Naive B cell (primary cell): ENCODE data around the gene UNC13A. TPM values are rescaled to one million over a fixed set of nuclear protein-coding genes. Genes with fewer than 3 reads are reported as not detected.
"Not testable (repeated sequence)": the region's sequence is repeated elsewhere in the genome, so short reads cannot be mapped to it uniquely, and the experiment has no call there.

Experiments used
- ATAC-seq, 2 donors: fragments of 150-1000 bp; cut with Tn5 transposase; 2 replicates each; pipeline ENCODE4 v1.10.0; 2021; ENCODE audit warnings: low read depth in 2 of 2, mild to moderate bottlenecking in 2 of 2, moderate library complexity in 2 of 2
- DNase-seq: peaks from one replicate; pipeline ENCODE4 v3.0.0; 2022
- H3K27ac Mint-ChIP-seq, 6 donors: one replicate each; pipeline ENCODE4 v1.8.0; 2020 to 2022; ENCODE audit warnings: mild to moderate bottlenecking in 6 of 6, mixed read lengths in 6 of 6, moderate library complexity in 5 of 6, inconsistent platforms in 2 of 6
- H3K27me3 Mint-ChIP-seq, 3 donors: one replicate each; pipeline ENCODE4 v1.8.0; 2021 to 2022; ENCODE audit warnings: mixed read lengths in 3 of 3, mild to moderate bottlenecking in 1 of 3
- H3K36me3 Mint-ChIP-seq, 2 donors: one replicate each; pipeline ENCODE4 v1.8.0; 2020 to 2022; ENCODE audit warnings: mixed read lengths in 2 of 2, inconsistent platforms in 1 of 2, mild to moderate bottlenecking in 1 of 2
- H3K4me1 Mint-ChIP-seq, 3 donors: one replicate each; pipeline ENCODE4 v1.8.0; 2020 to 2022; ENCODE audit warnings: mixed read lengths in 3 of 3, inconsistent platforms in 1 of 3, mild to moderate bottlenecking in 1 of 3, moderate library complexity in 1 of 3
- H3K4me3 Mint-ChIP-seq, 8 donors: one replicate each; pipeline ENCODE4 v1.8.0; 2020 to 2022; ENCODE audit warnings: mild to moderate bottlenecking in 8 of 8, mixed read lengths in 8 of 8, moderate library complexity in 8 of 8, inconsistent platforms in 2 of 8
- H3K9me3 Mint-ChIP-seq, 7 donors: one replicate each; pipeline ENCODE4 v1.8.0; 2020 to 2022; ENCODE audit warnings: mixed read lengths in 7 of 7, mild to moderate bottlenecking in 5 of 7, inconsistent platforms in 2 of 7, moderate library complexity in 1 of 7
- polyA plus RNA-seq, 6 donors: library from polyadenylated mRNA; unstranded; fragments of 300-500 nt; fragmentation: Illumina TruSeq; gene quantifications; one replicate each; pipeline ENCODE4 v1.2.3, GENCODE V29; 2021; ENCODE audit warnings: low read depth in 6 of 6

Gene UNC13A
- polyA plus RNA-seq, 6 donors from 2014 or later: not detected

GRCh38 chr19:17598063-17598462 is 90.1 kb downstream of the UNC13A start:
- not testable (repeated sequence) for H3K27ac Mint-ChIP-seq, H3K9me3 Mint-ChIP-seq, H3K4me3 Mint-ChIP-seq, H3K36me3 Mint-ChIP-seq, DNase-seq, ATAC-seq
- H3K4me1 Mint-ChIP-seq: peaks cover 0 to 12% (median 0%) of the 10 kb centered on the region in 3 donors
- H3K27me3 Mint-ChIP-seq: peaks cover 13 to 25% (median 22%) of the 10 kb centered on the region in 3 donors

- H3K27me3 Mint-ChIP-seq: peaks cover 11 to 18% (median 11%) of the 10 kb centered on the region in 3 donors
- H3K27ac Mint-ChIP-seq, H3K36me3 Mint-ChIP-seq, ATAC-seq, H3K4me3 Mint-ChIP-seq, H3K9me3 Mint-ChIP-seq, DNase-seq, H3K4me1 Mint-ChIP-seq: not testable (repeated sequence)
These were observed 93.9 kb downstream of the UNC13A start for GRCh38 chr19:17594296-17594695.

GRCh38 chr19:17590866-17591265 is 97.3 kb downstream of the UNC13A start:
- no peak overlapping the region for H3K27ac Mint-ChIP-seq
- H3K36me3 Mint-ChIP-seq: no peaks in the 10 kb centered on the region
- ATAC-seq: no peak
- no peak overlapping the region for H3K4me3 Mint-ChIP-seq
- H3K4me1 Mint-ChIP-seq: no peaks in the 10 kb centered on the region
- peaks cover 11 to 18% (median 11%) of the 10 kb centered on the region in 3 donors for H3K27me3 Mint-ChIP-seq
- H3K9me3 Mint-ChIP-seq: no peaks in the 10 kb centered on the region
- DNase-seq: no peak

- not testable (repeated sequence) for H3K27ac Mint-ChIP-seq, H3K27me3 Mint-ChIP-seq, DNase-seq, H3K9me3 Mint-ChIP-seq, H3K4me3 Mint-ChIP-seq, ATAC-seq, H3K36me3 Mint-ChIP-seq
- H3K4me1 Mint-ChIP-seq: peaks cover 0 to 19% (median 0%) of the 10 kb centered on the region in 3 donors
These were observed 102.8 kb downstream of the UNC13A start for GRCh38 chr19:17585395-17585794.

- Mint-ChIP-seq H3K4me3 (no peak overlapping the region), H3K9me3 (no peaks in the 10 kb centered on the region), H3K27me3 (no peaks in the 10 kb centered on the region), H3K4me1 (peaks cover 9 to 31% (median 12%) of the 10 kb centered on the region in 3 donors), H3K36me3 (peaks cover 0 to 22% of the 10 kb centered on the region in 2 donors), H3K27ac (peak overlapping the region in 2 of 6 donors; percentile 42 to 86)
- no peak for ATAC-seq
- DNase-seq: no peak
These were observed 104.0 kb downstream of the UNC13A start for GRCh38 chr19:17584132-17584531.

GRCh38 chr19:17582613-17583012 is 105.5 kb downstream of the UNC13A start:
- Mint-ChIP-seq H3K9me3 (no peaks in the 10 kb centered on the region), H3K36me3 (peaks cover 0 to 26% of the 10 kb centered on the region in 2 donors), H3K4me3 (no peak overlapping the region), H3K27ac (peak overlapping the region in 2 of 6 donors; percentile 53 to 54), H3K27me3 (no peaks in the 10 kb centered on the region), H3K4me1 (peaks cover 12 to 33% (median 13%) of the 10 kb centered on the region in 3 donors)
- DNase-seq (no peak), ATAC-seq (peak; percentile 27 to 51)

GRCh38 chr19:17581211-17581874 is 106.8 kb downstream of the UNC13A start:
- H3K4me1 Mint-ChIP-seq: peaks cover 13 to 33% (median 16%) of the 10 kb centered on the region in 3 donors
- DNase-seq (no peak), ATAC-seq (no peak)
- peaks cover 0 to 32% of the 10 kb centered on the region in 2 donors for H3K36me3 Mint-ChIP-seq
- H3K27ac Mint-ChIP-seq: peak overlapping the region in 2 of 6 donors; percentile 11 to 68
- H3K4me3 Mint-ChIP-seq: peak overlapping the region in 1 of 8 donors; percentile 5
- H3K9me3 Mint-ChIP-seq: no peaks in the 10 kb centered on the region
- no peaks in the 10 kb centered on the region for H3K27me3 Mint-ChIP-seq

GRCh38 chr19:17580470-17581144 is 107.5 kb downstream of the UNC13A start:
- no peaks in the 10 kb centered on the region for H3K9me3 Mint-ChIP-seq
- no peak for ATAC-seq
- DNase-seq: no peak
- H3K4me1 Mint-ChIP-seq: peaks cover 13 to 33% (median 16%) of the 10 kb centered on the region in 3 donors
- peaks cover 0 to 32% of the 10 kb centered on the region in 2 donors for H3K36me3 Mint-ChIP-seq
- H3K4me3 Mint-ChIP-seq: peak overlapping the region in 1 of 8 donors; percentile 59
- H3K27ac Mint-ChIP-seq: peak overlapping the region in 5 of 6 donors; percentile 11 to 81 (median 43)
- H3K27me3 Mint-ChIP-seq: no peaks in the 10 kb centered on the region

GRCh38 chr19:17579661-17580244 is 108.4 kb downstream of the UNC13A start:
- Mint-ChIP-seq H3K27me3 (no peaks in the 10 kb centered on the region), H3K4me1 (peaks cover 13 to 33% (median 16%) of the 10 kb centered on the region in 3 donors), H3K9me3 (no peaks in the 10 kb centered on the region), H3K4me3 (peak overlapping the region in 2 of 8 donors; percentile 9 to 59), H3K36me3 (peaks cover 0 to 32% of the 10 kb centered on the region in 2 donors), H3K27ac (peak overlapping the region in 5 of 6 donors; percentile 1 to 81 (median 38))
- ATAC-seq (peak; percentile 62 to 70), DNase-seq (peak; percentile 20)

- no peak overlapping the region for H3K4me3 Mint-ChIP-seq
- ATAC-seq: no peak
- no peaks in the 10 kb centered on the region for H3K9me3 Mint-ChIP-seq
- DNase-seq: no peak
- no peaks in the 10 kb centered on the region for H3K27me3 Mint-ChIP-seq
- peaks cover 20 to 34% (median 21%) of the 10 kb centered on the region in 3 donors for H3K4me1 Mint-ChIP-seq
- H3K36me3 Mint-ChIP-seq: peaks cover 3 to 33% of the 10 kb centered on the region in 2 donors
- H3K27ac Mint-ChIP-seq: no peak overlapping the region
These were observed 110.6 kb downstream of the UNC13A start for GRCh38 chr19:17577457-17578097.

- H3K36me3 Mint-ChIP-seq: peaks cover 6 to 37% of the 10 kb centered on the region in 2 donors
- no peak for DNase-seq
These were observed 111.2 kb downstream of the UNC13A start for GRCh38 chr19:17576758-17577456.

GRCh38 chr19:17575871-17576757 is 112.0 kb downstream of the UNC13A start:
- Mint-ChIP-seq H3K27me3 (no peaks in the 10 kb centered on the region), H3K9me3 (no peaks in the 10 kb centered on the region), H3K36me3 (peaks cover 6 to 35% of the 10 kb centered on the region in 2 donors), H3K4me1 (peaks cover 20 to 24% (median 22%) of the 10 kb centered on the region in 3 donors), H3K27ac (peak overlapping the region in 3 of 6 donors; percentile 44 to 76 (median 60)), H3K4me3 (no peak overlapping the region)
- DNase-seq: no peak
- no peak for ATAC-seq

More at GRCh38 chr19:17576758-17577456, 111.2 kb downstream of the UNC13A start:
- ATAC-seq: peak in 1 of 2 donors; percentile 13
- H3K4me3 Mint-ChIP-seq: no peak overlapping the region
- no peaks in the 10 kb centered on the region for H3K9me3 Mint-ChIP-seq
- H3K27ac Mint-ChIP-seq: peak overlapping the region in 1 of 6 donors; percentile 56
- H3K27me3 Mint-ChIP-seq: no peaks in the 10 kb centered on the region
- H3K4me1 Mint-ChIP-seq: peaks cover 20 to 27% (median 24%) of the 10 kb centered on the region in 3 donors
